Gastroesophageal sphincter (tissue), 3 donors: ENCODE data around the gene NOX5.

Experiments used
- CTCF ChIP-seq, 4 experiments: fragments of 200-600 bp in 2 of 4; fragments of 450-650 bp in 2 of 4; sonication (generic) in 1 of 4; IDR thresholded peaks; one replicate each; pipeline ENCODE4 v1.5.1; 2017 to 2019; ENCODE audit warnings: antibody characterized with exemption in 4 of 4, mild to moderate bottlenecking in 2 of 4, moderate library complexity in 2 of 4
- POLR2AphosphoS5 ChIP-seq: sonication (generic); formaldehyde crosslinking; IDR thresholded peaks from one replicate; pipeline ENCODE4 v1.6.1; 2017; ENCODE audit warnings: antibody characterized with exemption

GRCh38 chr15:69032703-69033373 lies 18.3 kb downstream of the NOX5 start:
- TF ChIP-seq CTCF (IDR thresholded peaks at IDR 0.05) (no peak), POLR2AphosphoS5 (no peak)
